IPS-NIHi11 (cell line): ENCODE results near the gene PLPP7.

Experiments used
- DNase-seq: peaks from one replicate; pipeline ENCODE4 v3.0.0; 2012; ENCODE audit warnings: mixed read lengths, low spot score

PLPP7 gene

DNA sequence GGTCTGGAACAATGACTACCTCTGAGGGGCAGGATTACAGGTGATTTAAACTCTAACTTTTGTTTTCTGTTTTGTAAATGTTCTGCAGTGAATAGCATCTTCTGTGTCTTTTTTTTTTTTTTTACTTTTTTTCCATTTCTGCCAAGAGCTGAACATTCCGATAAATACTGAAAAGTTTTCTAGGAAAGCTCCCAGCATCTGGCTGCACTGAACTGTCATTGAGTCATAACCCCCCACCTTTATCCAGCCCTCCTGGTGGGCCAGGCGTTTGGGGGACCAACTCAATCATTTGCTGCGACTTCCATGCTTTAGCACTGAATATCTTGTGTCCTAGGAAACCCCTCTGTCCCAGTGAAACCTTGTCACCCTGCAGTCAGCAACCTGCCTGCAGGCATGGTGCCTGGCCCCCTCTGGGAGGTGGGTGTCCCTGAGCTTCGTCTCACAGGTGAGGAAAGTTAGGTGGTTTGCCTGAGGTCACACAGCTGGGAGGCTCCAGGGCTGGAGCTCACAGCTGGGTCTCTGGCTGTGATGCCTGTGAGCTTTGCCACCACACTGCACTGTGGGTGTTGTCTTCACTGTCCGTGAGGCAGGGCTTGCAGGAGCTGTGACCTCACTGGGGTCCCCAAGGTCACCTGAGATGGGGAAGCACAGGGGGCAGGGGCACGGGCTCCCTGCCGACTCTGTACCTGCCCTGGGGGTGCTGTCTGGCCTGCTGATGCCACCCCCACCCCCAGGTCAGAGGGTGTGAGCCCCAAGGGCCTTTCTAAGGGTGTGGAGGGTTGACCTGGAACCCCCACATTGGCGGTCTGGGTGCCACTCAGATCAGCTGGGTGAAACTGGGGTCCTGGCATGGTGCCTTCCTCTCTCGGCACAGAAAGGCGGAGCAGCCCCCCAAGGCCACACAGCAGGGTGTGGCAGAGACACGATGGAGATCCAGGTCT lies 14.1 kb downstream of the PLPP7 start:
- no peak for DNase-seq

DNA sequence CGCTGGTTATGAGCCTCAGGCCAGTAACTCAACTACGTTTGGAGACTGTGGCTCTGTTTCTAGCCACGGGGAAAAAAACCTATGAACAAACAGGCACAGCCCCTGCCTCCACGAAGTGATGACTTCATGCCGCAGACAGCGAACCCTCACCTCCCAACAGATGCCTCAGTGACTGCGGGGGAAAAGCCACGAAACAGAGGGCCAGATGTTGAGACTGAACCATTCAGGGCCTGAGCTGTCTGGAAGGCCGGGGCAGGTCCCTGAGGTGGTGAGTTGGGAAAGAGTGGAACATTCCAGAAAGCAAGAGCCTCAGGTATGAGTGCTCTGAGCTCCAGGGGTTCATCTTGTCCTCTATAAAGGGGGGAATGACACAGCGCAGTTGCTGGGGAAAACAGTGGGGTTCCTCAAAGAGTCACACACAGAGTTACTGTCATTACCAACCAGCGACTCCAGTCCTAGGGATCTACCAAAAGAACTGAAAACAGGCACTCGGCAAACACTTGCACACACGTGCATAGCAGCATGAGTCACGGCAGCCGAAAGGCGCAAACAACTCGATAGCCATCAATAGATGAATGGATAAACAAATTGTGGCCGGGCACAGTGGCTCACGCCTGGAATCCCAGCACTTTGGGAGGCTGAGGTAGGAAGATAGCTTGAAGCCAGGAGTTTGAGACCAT lies 15.3 kb downstream of the PLPP7 start:
- no peak for DNase-seq

DNA sequence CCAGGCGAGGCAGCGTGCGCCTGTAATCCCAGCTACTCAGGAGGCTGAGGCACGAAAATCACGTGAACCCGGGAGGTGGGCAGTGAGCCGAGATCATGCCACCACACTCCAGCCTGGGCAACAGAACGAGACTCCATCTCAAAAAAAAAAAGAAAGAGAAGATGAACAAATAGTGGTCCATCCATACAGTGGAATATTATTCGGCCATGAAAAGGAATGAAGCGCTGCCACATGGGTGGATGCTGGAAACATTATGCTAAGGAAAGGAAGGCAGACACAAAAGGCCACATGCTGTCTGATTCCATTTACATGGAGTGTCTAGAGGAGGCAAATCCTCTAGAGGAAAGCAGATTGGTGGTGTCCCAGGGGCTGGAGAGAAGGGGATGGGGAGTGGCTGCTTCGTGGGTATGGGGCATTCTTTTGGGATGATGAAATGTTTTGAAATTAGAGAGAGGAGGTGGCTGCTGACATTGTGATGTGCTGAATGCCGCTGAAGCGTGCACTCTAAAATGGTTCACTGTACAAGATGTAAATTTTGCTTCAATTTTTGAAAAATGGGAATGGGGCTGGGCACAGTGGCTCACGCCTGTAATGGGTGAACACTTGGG lies 17.0 kb downstream of the PLPP7 start:
- no peak for DNase-seq

DNA sequence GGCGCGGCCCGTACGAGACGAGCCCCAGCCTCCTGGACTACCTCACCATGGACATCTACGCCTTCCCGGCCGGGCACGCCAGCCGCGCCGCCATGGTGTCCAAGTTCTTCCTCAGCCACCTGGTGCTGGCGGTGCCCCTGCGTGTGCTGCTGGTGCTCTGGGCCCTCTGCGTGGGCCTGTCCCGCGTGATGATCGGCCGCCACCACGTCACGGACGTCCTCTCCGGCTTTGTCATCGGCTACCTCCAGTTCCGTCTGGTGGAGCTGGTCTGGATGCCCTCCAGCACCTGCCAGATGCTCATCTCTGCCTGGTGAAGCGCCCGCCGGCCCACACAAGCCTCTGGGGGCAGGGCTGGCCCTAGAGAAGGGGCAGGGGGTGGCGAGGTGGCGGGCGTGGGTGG lies 18.5 kb downstream of the PLPP7 start:
- DNase-seq = no peak

DNA sequence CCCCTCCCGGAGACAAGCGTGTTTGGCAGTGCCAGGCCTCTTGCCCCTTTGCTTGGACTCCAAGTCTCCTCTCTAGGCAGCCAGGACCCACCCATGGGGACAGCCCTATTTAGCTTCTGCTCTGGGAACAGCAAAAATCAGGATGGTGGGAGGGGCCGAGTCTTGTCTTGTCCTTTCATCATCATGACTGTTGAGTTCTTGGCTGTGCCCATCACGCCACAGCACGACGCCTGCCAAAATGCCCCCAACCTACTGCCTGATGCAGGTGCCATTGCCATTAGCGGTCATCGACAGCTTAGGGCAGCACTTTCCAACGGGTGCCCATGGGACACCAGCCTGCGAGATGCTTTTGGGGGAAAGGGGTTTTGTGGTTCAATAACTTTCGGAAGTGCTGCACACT lies 18.9 kb downstream of the PLPP7 start:
- DNase-seq = no peak

DNA sequence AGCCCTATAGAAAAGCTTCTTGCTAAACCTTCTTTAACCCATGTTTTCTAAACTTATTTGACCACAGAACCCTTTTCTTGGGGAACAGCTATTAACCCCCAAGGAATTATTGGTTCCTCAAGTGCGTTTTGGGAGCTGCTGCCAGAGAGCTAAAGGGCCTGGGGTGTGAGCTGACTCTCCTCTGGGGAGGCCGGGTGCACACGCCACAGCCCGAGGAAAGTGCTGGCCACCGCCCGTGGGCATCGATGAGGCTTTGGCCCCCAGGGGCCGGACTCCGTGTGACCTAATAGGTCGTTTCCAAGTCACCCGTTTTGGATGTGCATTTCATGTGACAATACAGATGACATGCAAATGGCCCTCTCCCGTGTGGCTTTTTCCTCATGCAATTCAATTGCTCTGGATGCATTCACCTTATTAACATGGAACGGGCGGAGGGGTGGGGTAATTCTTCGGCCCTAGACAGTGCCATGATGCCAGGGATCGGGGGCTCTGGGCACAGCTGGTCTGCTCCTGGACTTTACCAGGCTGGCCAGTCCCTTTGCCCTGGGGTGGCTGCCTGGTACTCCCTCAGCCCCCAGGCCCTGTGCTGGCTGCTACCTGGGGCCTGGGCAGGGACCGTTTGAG lies 19.5 kb downstream of the PLPP7 start:
- DNase-seq = no peak

DNA sequence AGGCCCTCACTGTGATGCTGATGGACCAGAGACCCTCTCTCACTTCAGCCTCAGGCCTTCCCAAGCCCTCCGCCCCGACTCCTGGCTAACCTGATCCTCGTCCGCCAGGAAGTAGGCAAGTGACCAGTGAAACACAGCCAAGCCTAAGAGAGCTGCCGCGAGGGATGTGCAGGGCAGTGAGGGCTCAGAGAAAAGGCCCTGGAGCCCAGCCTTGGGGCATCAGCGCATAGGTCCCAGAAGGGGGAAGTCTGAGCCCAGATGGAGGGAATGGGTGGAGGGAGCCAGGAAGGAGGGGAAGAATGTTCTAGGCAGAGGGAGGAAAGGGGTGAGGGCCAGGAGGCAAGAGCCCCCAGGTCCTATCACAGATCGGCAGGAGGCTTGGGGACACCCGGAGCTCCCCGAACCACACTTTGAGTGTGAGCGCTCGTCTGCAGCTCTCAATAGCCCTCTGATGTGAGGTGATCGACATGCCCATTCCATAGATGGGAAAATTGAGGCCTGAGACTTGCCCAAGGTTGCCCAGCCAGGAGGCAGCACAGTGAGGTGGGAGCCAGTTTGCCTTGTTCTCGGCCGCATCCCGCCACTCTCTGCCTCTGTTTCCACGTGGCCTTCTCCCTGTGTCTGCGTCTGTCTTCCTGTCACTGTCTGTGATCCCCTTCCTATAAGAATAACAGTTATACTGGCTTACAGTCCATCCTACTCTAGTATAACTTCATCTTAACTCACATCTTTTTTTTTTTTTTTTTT lies 20.2 kb downstream of the PLPP7 start:
- DNase-seq = no peak

DNA sequence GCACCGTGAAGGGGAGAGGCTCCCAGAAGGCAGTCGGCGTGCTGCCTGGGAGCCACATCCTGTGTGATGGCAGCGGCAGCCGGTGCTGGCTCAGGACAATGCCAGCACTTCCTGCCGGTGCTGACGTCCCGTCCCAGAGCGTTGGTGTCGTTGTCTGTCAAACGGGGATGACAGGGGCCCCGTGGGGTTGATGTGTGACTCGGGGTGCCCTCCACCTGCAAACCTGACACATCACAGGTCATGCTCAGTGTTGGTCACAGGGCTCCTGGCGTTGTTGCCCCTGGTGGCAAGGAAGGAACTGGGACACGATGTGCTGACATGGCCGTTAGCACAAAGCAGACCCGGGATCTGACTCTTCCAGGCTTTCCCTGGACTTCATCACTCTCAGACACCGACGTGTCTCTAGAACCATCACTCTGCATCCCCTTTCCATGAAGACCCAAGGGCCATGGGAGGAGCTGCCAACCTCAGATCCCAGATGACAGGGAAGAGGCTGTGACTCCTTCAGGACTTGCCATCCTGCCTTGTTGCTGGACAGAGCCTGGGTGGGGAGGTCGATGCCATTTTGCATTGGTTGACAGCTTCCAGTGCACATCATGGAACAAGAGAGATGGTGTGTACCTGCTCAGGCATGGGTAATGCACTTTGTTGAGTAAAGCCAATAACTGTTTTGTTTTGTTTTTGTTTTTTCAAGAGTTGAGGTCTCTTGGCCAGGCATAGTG lies 21.5 kb downstream of the PLPP7 start:
- DNase-seq = no peak

DNA sequence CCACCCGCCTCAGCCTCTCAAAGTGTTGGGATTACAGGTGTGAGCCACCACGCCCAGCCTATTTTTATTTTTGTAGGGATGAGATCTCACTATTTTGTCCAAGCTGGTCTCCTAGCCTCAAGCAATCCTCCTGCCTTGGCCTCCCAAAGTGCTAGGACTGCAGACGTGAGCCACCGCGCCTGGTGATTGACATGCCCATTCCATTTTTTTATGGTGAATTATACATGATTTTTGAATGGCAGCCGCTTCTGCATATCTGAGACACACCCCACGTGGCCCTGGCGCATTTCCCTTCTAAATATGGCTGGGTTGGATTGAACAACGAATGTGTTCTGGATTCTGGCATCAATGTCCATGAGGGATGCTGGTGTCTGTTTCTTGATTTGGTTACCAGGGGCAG lies 22.7 kb downstream of the PLPP7 start:
- DNase-seq = no peak

DNA sequence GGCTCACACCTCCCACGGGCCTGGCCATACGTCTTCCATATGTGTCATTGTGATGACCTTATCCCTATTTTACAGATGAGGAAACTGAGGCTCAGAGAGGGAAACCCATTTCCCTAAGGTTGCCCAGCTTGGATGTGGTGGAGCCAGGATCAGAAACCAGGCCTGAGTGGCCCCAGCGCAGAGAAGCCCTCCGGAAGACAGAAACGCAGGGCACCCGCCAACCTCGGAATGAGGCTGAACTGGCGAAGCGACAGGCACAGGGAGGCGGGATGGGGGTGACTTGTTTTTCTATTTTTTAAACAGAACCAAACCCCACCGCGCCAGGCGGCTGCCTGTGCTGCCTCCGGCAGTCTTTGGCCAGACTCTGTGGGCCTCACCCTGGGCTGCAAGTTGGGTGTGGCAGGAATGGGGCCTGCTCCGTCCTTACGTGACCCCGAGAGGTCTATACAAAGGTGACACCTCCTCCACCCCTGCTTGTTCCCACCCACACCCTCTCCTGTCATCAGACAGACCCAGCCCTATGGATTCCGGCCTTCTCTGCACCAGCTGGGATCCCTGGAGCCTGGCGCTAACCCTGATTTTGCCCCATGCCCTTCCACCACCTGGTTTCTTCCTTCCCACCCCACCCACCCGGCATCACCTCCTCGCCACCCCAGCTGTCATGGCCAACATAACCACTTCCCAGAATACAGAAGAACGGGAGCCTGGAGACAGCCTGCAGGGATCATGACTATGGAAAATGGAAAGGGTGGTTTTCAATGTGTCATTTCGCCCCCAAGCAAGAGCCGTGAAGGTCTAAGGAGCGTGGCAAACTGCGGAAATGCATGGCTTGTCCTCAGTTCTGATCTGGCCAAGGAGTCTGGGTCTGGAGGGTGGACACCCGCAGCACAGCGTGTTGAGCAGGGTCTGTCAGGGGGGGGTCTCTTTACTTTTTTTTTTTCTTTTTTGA lies 23.6 kb downstream of the PLPP7 start:
- no peak for DNase-seq

DNA sequence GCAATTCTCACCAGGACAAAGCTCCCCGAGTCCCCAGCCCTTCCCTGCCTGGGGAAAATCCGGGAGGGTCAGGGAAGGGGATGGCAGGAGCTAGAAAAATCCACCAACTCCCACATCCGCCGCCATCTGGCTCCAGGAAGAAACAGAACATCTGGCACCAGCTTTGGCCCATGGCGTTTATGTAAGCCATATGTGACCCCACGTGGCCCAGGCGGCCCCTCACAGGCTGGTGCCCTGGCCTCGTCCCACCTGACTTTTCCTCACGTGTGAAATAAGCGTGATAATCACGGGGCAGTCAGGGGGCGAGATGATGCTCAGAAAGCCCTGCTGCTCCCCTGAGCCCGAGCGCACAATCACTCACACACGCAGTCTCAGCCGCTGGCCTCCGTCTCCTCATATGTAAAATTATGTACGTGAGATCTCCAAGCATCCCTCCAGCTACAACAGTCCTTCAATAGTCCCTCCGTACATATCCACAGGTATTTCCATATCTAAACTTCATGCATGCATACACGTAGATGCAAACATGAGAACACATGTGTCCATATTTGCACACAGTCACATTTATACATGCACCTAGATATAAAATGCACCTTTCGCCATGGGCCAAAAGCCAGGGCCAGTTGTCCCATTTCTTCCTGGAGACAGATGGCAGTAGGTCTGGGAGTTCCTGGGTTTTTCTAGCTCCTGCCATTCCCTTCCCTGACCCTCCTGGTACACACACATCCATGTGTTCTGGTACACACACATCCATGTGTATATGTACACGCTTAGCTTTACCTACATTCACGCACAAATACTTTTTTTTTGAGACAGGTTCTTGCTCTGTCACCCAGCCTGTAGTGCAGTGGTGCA lies 28.9 kb downstream of the PLPP7 start:
- DNase-seq = no peak

DNA sequence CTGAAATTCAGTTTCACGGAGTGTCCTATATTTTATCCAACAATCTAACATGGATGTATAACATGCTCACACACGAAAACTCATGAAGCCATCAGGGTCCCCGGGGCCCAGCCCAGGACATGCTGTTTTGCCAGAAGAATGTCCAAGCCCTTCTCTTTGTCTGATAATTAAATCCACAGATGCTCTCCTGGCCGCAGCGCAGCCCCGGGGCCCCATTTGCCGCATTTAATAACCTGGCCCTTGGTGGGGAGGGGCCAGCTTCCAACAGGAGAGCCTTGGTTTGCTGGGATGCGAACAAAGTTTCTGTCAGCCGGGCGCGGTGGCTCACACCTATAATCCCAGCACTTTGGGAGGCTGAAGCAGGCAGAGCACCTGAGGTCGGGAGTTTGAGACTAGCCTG lies 30.0 kb downstream of the PLPP7 start:
- DNase-seq = no peak

DNA sequence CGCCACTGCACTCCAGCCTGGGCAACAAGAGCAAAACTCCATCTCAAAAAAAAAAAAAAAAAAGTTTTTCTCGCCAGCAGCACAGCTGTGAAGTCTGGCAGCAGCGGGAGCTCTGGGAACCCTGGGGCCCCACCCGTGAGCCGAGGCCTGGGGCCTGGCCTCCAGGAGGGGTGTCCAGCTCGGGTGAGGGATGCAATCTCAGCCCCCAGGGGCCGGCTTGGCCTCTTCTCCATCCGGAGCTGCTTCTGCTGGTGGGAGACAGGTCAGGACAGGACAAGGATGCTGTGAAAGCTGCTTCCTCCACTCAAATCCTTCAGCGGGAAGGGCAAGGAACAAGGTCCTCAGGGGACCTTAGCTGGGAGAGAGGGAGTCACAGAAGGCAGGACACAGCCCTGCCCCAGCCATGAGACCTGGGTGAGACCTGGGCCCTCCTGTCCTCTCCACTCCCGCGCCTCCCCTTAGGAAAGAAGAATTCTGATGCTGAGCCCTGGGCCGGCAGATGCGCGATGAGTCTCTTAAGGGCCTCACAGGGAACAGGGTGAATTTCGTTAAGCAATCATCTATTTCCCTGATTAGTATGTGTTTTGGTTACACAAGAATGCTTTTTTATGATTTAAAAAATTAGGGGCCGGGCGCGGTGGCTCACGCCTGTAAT lies 30.6 kb downstream of the PLPP7 start:
- DNase-seq = no peak

DNA sequence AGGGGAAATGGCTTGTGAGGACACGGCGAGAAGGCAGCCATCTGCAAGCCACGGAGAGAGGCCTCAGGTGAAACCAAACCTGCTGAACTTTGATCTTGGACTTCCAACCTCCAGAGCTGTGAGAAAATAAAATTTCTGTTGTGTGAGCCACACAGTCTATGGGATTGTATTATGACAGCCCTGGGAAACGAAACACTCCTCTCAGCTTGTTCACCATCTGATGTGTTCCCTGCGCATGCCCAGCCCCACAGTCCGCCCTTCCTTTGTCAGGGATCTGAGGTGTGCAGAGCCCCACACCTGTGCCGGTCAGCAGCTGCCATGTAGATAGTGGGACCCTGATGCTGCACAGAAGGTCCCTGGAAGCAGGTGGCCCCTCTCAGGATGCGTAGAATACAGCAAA lies 34.1 kb downstream of the PLPP7 start:
- DNase-seq = no peak

DNA sequence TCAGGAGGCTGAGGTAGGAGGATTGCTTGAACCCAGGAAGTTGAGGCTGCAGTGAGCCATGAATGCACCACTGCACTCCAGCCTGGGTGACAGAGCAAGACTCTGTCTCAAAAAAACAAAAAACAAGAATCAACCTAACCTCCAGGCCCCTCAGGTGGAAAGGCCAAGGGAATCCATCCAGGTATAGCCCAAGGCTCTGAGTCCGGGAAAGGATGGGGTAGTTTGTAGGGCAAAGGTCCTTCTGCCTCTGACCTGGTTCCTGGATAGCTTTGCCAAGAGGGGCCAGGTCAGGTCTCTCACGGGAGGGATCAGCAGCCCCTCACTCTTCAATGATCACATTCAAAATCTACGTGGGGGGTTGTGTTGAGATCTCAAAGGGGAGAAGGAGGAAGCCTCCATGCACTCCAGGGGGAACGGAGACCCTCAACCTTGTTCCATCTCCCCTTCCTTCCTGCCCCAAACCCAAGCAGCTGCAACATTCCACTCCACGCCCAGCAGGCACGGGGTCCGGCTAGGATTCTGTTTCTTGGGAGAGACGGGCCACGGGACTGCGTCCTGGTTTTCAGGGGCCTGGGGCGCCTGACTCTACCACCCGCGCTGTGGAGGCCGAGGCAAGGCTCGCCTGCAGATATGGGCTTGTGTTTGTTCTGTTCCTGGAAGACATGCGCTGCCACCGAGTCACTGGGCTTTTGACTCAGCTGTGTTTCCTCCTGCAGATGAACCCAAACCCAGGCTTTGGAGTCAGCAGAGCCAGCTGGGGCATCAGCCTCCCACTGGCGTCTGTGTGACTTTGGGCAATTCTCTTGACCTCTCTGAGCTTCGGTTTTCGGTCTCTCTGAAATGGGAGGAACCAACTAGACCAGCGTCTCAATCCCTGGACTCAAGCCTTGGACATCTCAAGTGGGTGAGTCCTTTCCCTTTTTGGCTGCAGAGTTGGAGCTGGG lies 35.5 kb downstream of the PLPP7 start:
- no peak for DNase-seq

DNA sequence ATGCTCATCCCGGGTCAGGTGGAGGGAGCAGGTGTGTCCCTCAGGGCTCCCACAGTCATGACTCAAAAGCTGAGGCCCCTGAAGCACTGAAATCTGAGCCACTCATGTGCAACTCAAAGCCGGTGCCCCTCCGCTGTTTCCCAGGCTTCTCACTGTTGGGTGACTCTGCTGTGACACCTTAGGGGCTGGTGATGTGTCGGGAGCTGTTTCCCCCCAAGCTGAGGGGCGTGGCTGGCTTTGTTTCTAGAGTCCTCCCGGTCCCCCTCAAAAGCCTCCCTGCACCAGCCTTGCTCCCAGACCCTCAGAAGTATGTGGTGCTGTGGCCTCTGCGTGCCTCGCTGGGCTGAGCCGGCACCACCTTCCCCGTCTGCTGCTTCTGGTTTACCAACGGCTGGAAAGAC lies 39.7 kb downstream of the PLPP7 start:
- DNase-seq = no peak

DNA sequence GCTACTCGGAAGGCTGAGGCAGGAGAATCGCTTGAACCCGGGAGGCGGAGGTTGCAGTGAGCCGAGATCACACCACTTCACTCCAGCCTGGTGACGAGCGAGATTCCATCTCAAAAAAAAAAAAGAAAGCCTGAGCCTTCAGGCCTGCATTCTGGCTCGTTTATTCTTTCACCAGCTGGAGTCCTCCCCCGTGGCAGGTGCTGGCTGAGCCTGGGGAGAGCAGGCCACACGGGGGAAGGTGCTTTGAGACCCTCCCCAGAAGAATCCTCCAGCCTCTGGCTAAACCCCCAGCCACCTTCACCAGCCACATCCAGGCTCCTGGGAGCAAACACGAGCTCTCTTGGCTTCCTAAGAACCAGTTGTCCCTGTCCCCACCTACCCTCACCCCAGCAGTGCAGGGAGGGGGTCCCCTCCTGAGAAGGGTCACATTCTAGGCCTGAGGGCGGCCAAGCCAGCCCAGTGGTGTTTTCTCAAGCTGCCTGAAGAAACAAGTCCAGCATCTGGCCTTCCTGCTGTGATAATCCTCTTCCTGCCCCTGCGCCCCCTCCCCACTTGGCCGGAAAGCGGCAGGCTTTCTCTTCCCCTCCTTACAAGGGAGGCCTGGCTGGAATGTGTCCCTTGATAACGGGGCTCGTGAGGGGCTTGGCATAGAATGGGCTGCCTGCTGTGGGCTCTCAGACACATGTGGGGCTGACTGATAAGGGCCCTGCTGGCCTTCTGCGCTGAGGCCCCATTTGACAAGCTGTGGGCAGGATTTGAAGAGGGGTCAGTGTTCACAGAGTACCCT lies 41.5 kb downstream of the PLPP7 start:
- DNase-seq = peak; percentile 98
